H1 (cell line): ENCODE measurements around the gene PTCH2. TPM values are rescaled to one million over a fixed set of nuclear protein-coding genes. Genes with fewer than 3 reads are reported as not detected.
A peak's percentile ranks its signal among the peaks of the same experiment; 100 is the strongest.

Experiments used
- ATF3 ChIP-seq: IDR thresholded peaks from 2 replicates; pipeline ENCODE4 v1.6.1; 2011; ENCODE audit warnings: low read depth, mild to moderate bottlenecking, low read length; ENCODE audit not compliant: insufficient read depth
- GABPA ChIP-seq: IDR thresholded peaks from 2 replicates; pipeline ENCODE4 v1.6.1; 2011; ENCODE audit warnings: mild to moderate bottlenecking, low read length, moderate library complexity, borderline replicate concordance; ENCODE audit not compliant: insufficient read depth
- POLR2AphosphoS5 ChIP-seq: IDR thresholded peaks from 2 replicates; pipeline ENCODE4 v1.6.1; 2011; ENCODE audit warnings: low read depth, low read length
- POU5F1 ChIP-seq: IDR thresholded peaks from 2 replicates; pipeline ENCODE4 v1.6.1; 2011; ENCODE audit warnings: low read depth, mild to moderate bottlenecking, low read length, moderate library complexity
- RXRA ChIP-seq: IDR thresholded peaks from 2 replicates; pipeline ENCODE4 v1.6.1; 2011; ENCODE audit warnings: low read depth, mild to moderate bottlenecking, low read length, moderate library complexity; ENCODE audit not compliant: insufficient read depth
- polyA plus RNA-seq, 7 experiments: library from polyadenylated mRNA; depleted of rRNA in 3 of 7; stranded (reverse) in 5 of 7; unstranded in 2 of 7; fragments of >200 nt in 5 of 7; fragments of 200-250 nt in 2 of 7; gene quantifications; 1 replicate in 5 of 7; 2 replicates in 1 of 7; 4 replicates in 1 of 7; pipeline versions ENCODE4 v1.2.1 to v1.2.3, GENCODE V29; 2011 to 2013; ENCODE audit warnings: missing spikeins in 2 of 7, mixed read lengths in 2 of 7
- small RNA-seq: library from polyadenylated mRNA; stranded (forward); fragments of <200 nt; extraction: miRNeasy Mini kit (QIAGEN cat#:217004); gene quantifications from one replicate; pipeline ENCODE3, GENCODE V24; 2013; ENCODE audit not compliant: insufficient read depth
- total RNA-seq: library from RNA; stranded (reverse); fragmentation: NEBNext Ultra II Directional; extraction: Animal tissue kit (Norgen Biotek cat#: 25700); gene quantifications from 2 replicates; pipeline ENCODE4 v1.2.1, GENCODE V29; 2021

The PTCH2 gene
- total and polyA plus RNA-seq, 2 of the 8 experiments (the other 6 are each of a cell fraction or from before 2014, with no cell fraction given): 0.35 to 1.2 TPM

GRCh38 chr1:44775078-44775929 lies 67.7 kb downstream of the PTCH2 start, which contains the start of gene RPS8 (continued):
- TF ChIP-seq ATF3 (peak; percentile 94), GABPA (no peak), POLR2AphosphoS5 (peak; percentile 97), POU5F1 (no peak), RXRA (peak; percentile 87)

Small RNA genes within 50 kb of the gene (small RNA-seq; reads per million reads assigned to genes)
- not detected for gene AL136380.1
- 914 reads per million, percentile 99 among the genes with 10 or more reads in this experiment for gene SNORD38A
- not detected for gene SNORD38B
- gene SNORD46: 51.8 reads per million, percentile 96 among the genes with 10 or more reads in this experiment
- gene SNORD55: not detected

Other genes starting within 250 kb of the PTCH2 start
- 6.7 and 9.5 TPM in 2 replicates for gene TMEM53, start 168.8 kb downstream of the PTCH2 start, total RNA-seq
- 27.9 and 38.9 TPM in 2 replicates for gene TMEM53, start 168.8 kb downstream of the PTCH2 start, polyA plus RNA-seq (2011; rRNA removed)
- gene ARMH1, start 168.5 kb downstream of the PTCH2 start, total RNA-seq: 0.63 and 0.82 TPM in 2 replicates
- 0.85 and 3.3 TPM in 2 replicates for gene ARMH1, start 168.5 kb downstream of the PTCH2 start, polyA plus RNA-seq (2011; rRNA removed)
- 17.4 TPM in 1 of 2 replicates, not detected in the other for gene RNU5D-1, start 112.1 kb downstream of the PTCH2 start, total RNA-seq
- under 0.01 TPM in 1 of 2 replicates, not detected in the other for gene RNU5D-1, start 112.1 kb downstream of the PTCH2 start, polyA plus RNA-seq (2011; rRNA removed)
- gene KIF2C, start 103.4 kb downstream of the PTCH2 start, total RNA-seq: 66.4 and 68.1 TPM in 2 replicates
- gene KIF2C, start 103.4 kb downstream of the PTCH2 start, polyA plus RNA-seq (2011; rRNA removed): 36.7 and 41.8 TPM in 2 replicates
- 2,387 and 2,407 TPM in 2 replicates for gene RPS8, start 67.7 kb downstream of the PTCH2 start, total RNA-seq
- gene RPS8, start 67.7 kb downstream of the PTCH2 start, polyA plus RNA-seq (2011; rRNA removed): 2,239 and 2,261 TPM in 2 replicates
- 0.80 and 1.4 TPM in 2 replicates for gene BEST4, start 55.1 kb downstream of the PTCH2 start, total RNA-seq
- 0.76 and 0.86 TPM in 2 replicates for gene BEST4, start 55.1 kb downstream of the PTCH2 start, polyA plus RNA-seq (2011; rRNA removed)
- 7.9 and 9.7 TPM in 2 replicates for gene PLK3, start 42.9 kb downstream of the PTCH2 start, total RNA-seq
- 12.3 and 21.9 TPM in 2 replicates for gene PLK3, start 42.9 kb downstream of the PTCH2 start, polyA plus RNA-seq (2011; rRNA removed)
- not detected in 2 replicates for gene DYNLT4, start 35.9 kb downstream of the PTCH2 start, total RNA-seq
- 0.19 and 0.29 TPM in 2 replicates for gene DYNLT4, start 35.9 kb downstream of the PTCH2 start, polyA plus RNA-seq (2011; rRNA removed)
- gene BTBD19, start 34.7 kb downstream of the PTCH2 start, total RNA-seq: 1.1 and 1.5 TPM in 2 replicates
- gene BTBD19, start 34.7 kb downstream of the PTCH2 start, polyA plus RNA-seq (2011; rRNA removed): 1.1 and 1.6 TPM in 2 replicates
- 31.2 and 34.5 TPM in 2 replicates for gene EIF2B3, start 143.3 kb upstream of the PTCH2 start, total RNA-seq
- gene EIF2B3, start 143.3 kb upstream of the PTCH2 start, polyA plus RNA-seq (2011; rRNA removed): 11.9 and 19.1 TPM in 2 replicates
- gene HECTD3, start 168.1 kb upstream of the PTCH2 start, total RNA-seq: 31.1 and 32.9 TPM in 2 replicates
- gene HECTD3, start 168.1 kb upstream of the PTCH2 start, polyA plus RNA-seq (2011; rRNA removed): 51.6 and 52.7 TPM in 2 replicates
- 86.6 TPM in 2 replicates for gene UROD, start 169.0 kb upstream of the PTCH2 start, total RNA-seq
- gene UROD, start 169.0 kb upstream of the PTCH2 start, polyA plus RNA-seq (2011; rRNA removed): 210 and 220 TPM in 2 replicates